GM18951 (cell line): ENCODE measurements around the gene DAP.

Experiments
- POLR2A ChIP-seq: IDR thresholded peaks from 4 replicates; pipeline ENCODE4 v1.6.1; 2011; ENCODE audit warnings: mild to moderate bottlenecking; ENCODE audit not compliant: insufficient read length, insufficient read depth; ENCODE audit errors: extremely low read depth
- in situ Hi-C: fragments of 300-500 bp; cut with MboI; formaldehyde crosslinking; loops from one replicate; pipeline ENCODE4 v1.12.0; 2022; ENCODE audit warnings: low sequenced_read_pairs, mixed read lengths, inconsistent platforms; ENCODE audit not compliant: unreplicated experiment

Gene DAP

DNA sequence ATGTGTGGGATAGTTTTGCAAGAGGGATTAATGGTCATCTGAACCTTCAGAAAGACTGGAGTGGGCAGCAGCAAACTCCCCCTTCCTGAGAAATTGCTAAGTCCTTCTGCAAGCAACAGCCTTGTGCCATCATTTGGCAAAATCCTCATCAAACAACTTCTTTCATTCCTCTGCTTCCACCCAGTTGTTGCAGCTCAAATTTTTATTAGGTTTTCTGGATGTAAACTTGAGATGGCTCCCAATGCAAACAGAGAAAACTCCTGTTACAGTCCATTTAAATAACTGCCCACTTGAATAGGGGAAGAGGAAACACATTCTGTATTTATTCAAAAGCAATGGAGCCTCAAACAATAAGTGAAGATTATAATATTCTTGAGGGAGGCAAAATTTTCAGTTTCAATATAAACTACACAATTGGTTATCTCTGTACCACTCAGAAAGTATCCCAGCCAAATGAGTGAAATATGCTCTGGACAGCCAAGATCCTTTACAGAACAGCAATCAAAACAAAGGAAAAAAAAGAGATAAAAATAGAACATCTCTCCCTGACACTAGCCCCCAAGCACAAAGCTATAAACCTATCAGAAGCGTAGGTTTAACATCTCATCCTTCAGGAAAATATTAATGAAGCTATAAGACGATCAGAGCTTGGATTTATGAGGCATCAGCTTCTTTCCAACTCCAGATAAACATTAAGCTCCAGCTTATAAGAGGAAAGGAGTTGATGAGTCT, 17.3 kb upstream of the DAP start:
- in situ Hi-C loops: no loop called here
- no peak for TF ChIP-seq POLR2A

DNA sequence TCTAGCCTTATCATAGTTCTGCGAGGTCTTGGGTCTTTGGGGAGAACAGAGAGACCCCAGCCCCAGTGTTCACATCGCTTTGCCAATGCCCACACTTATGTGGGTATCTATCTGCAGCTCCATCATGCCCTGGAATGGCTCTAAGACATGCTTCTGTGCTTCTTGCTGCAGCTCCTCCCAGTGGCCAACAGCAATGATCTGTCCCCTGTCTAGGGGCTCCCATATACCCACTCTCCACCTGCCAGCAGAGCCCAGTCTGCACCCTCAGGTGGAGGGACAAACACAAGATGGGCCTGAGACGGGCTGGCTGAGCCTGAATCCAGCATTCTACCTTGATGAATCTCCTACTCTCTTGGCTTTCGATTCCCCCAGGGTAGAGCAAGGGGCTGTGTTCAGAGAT, 14.6 kb upstream of the DAP start:
- TF ChIP-seq POLR2A: no peak

GRCh38 chr5:10772901-10773585, 12.0 kb upstream of the DAP start:
- in situ Hi-C loops: no loop called here
- no peak for TF ChIP-seq POLR2A

More for the DNA sequence above, 14.6 kb upstream of the DAP start:
- in situ Hi-C loops: no loop called here

DNA sequence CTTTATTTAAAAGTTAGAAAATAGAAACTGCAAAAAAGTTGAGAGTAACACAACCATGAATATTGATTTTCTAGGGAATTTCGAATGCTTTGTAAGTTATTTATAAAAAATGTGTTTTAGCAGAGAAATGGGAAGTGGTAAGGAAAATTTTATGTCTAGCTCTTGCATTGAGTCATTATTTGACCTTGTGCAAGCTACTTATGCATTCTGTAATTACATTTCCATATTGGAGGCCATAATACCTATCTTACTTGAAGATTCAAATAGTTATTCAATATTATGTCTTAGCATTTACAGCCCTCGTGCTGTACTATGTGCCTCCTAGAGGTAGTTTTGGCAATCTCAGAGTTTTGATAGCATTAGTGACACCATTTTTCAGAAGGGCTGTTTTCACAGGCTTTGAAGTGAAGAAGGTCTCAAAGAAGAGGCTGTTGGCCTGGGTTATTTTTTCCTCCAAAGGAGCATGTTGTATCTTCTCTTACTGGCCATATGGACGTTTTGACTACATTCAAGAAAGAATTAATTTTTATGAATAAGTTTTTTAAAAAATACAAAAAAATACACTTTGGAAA, 7.4 kb upstream of the DAP start:
- in situ Hi-C loops: no loop called here
- TF ChIP-seq POLR2A: no peak

- in situ Hi-C loops: no loop called here
- TF ChIP-seq POLR2A: no peak
These were observed 1.9 kb upstream of the DAP start for GRCh38 chr5:10762776-10763500.

DNA sequence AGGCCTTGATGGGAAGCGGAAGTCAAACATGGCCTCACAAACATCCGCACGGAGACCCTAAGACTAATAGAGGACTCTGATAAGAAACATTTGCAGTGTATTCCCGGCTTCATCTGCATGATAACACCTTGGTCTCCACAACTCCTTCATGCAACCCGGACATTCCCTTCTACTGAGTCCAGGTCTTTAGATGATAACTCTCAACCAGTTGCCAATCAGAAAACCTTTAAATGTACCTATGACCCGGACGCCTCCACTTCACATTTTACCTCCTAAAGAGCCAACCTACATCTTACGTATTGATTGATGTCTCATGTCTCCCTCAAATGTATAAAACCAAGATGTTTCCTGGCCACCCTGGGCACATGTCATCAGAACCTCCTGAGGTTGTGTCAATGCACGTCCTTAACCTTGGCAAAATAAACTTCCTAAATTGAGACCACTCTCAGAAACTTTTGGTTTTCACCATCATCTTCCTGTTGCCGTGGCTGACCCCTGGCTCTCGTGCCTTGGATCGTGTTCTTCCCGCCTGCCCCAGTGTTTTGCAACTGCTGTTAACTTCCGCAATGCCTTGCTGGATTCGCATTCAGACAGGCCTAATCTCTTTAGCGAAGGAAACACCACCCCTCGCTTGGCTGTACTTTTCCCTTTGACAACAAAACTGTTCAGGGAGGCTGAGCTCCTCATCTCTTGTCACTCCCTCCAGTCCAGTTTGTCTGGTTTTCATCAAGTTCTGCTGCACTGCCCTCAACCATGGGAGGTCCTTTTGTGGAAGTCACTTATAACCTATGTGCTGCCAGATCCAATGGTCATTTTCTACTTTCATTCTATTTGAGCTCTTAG, 1.1 kb upstream of the DAP start:
- no peak for TF ChIP-seq POLR2A

GRCh38 chr5:10760921-10761184, 181 bp downstream of the DAP start:
- in situ Hi-C loops: no loop called here
- no peak for TF ChIP-seq POLR2A

More for the DNA sequence above, 1.1 kb upstream of the DAP start:
- in situ Hi-C loops: no loop called here

DNA sequence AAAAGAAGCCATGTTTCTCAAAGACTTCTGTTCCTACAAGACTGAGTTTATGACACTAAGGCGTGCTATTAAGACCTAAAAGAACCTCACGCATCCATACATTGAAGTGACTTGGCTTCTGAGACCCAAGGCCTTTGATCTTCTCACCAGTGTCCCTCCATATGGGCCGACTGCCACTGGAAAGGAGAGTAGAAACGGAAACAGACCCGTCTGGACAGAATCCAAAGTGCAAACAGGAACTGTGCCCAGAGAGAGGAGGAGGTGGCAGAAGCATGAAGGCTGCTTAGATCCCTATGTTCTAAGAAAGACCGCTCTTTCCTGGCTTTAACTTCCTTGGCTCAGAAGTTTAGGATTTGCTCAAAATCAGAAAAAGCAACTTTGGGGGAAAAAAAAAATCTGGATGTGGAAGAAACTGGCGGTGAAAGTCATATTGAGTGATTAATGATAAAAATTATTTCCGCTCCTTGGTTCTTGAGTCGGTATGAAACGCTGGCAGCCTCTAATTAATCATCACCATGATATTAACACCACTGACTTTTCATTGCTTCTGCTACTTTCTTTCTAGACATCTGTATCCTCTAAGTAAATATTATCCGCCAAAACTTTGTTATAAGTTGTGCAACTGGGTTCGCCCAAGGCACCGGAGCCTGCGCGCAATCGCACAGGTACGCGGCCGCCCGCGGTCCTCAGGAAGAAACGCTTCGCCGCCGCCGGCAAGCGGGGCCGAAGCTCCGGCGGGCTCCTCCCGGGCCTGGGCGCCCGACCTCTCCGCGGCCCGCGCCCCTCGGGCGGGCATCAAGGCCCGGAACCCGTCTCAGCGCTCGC, 726 bp downstream of the DAP start:
- TF ChIP-seq POLR2A: no peak
- in situ Hi-C loops: no loop called here

DNA sequence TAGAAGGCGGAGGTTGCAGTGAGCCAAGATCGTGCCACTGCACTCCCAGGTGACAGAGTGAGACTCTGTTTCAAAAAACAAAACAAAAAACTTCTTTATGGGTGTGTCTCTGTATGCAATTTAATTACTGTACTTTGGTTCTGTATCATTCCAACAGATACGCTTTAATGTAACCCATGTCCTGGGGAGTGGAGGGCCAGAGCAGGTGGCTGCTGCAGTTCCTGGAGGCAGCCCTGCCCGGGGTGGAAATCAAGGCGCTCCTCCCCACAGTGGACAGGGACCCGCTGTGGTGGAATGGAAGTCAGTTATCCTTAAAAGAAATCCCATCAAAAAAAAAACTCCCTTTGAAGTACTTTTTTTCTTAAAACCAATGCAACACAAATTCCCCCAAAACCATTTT, 1.9 kb downstream of the DAP start:
- no peak for TF ChIP-seq POLR2A
- in situ Hi-C loops: no loop called here

DNA sequence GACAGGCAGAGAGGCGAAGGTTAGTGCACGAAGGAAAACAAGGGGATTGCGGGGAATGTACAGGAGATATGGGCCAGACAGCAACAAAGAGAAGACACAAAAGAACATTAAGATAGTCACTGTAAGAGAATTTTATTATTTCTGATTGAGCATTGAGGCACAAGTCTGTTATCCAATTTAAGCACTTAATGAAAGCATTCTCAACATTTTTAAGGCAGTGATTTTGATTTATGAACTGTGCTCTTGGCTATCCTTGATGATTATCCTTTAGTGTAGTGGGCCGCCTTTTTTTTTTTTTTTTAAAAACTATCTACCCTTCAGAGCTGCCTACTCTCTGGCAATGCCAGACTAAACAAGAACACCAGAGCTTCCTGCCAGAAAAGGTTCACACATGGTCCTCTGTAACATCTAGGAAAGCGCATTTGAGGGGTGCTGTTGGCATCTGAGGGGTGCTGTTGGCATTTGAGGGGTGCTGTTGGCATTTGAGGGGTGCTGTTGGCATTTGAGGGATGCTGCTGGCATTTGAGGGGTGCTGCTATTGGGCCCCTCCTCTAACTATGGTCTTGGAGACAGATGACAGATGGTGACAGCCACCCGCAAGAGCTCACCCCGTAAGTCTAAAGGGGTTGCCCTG, 3.0 kb downstream of the DAP start:
- TF ChIP-seq POLR2A: no peak
- in situ Hi-C loops: no loop called here

- in situ Hi-C loops: no loop called here
- no peak for TF ChIP-seq POLR2A
These were observed 4.0 kb downstream of the DAP start for GRCh38 chr5:10757043-10757442.

GRCh38 chr5:10756549-10756948, 4.5 kb downstream of the DAP start:
- in situ Hi-C loops: no loop called here
- no peak for TF ChIP-seq POLR2A
